Ascending aorta (tissue), 2 donors: Measurements from ENCODE around the gene OR4D1. TPM values are rescaled to one million over a fixed set of nuclear protein-coding genes. Genes with fewer than 3 reads are reported as not detected.

Experiments
- DNase-seq, 2 donors: peaks; one replicate each; pipeline ENCODE4 v3.0.0-alpha.2; 2019; ENCODE audit warnings: low spot score in 2 of 2
- H3K27ac ChIP-seq, 2 donors: fragments of 200-600 bp; sonication (generic); one replicate each; pipeline ENCODE4 v1.5.1; 2016 to 2017; ENCODE audit warnings: mild to moderate bottlenecking in 1 of 2
- H3K27me3 ChIP-seq: fragments of 200-600 bp; sonication (generic); one replicate; pipeline ENCODE4 v1.5.1; 2017
- H3K36me3 ChIP-seq, 2 donors: fragments of 200-600 bp; sonication (generic); one replicate each; pipeline ENCODE4 v1.5.1; 2016
- H3K4me1 ChIP-seq, 2 donors: fragments of 200-600 bp; sonication (generic); one replicate each; pipeline ENCODE4 v1.5.1; 2016 to 2017; ENCODE audit warnings: mild to moderate bottlenecking in 1 of 2
- H3K4me3 ChIP-seq, 2 donors: fragments of 200-600 bp; sonication (generic); one replicate each; pipeline ENCODE4 v1.5.1; 2016 to 2017; ENCODE audit warnings: mild to moderate bottlenecking in 1 of 2
- H3K9me3 ChIP-seq, 2 donors: fragments of 200-600 bp; sonication (generic); one replicate each; pipeline ENCODE4 v1.5.1; 2016
- CTCF ChIP-seq, 3 experiments: fragments of 200-600 bp in 2 of 3; fragments of 450-650 bp in 1 of 3; sonication (generic) in 2 of 3; IDR thresholded peaks; one replicate each; pipeline ENCODE4 v1.5.1; 2016 to 2019; ENCODE audit warnings: antibody characterized with exemption in 3 of 3, mild to moderate bottlenecking in 1 of 3, moderate library complexity in 1 of 3
- intact Hi-C: fragments of 100-400 bp; cut with DNase I; formaldehyde crosslinking; loops from one replicate; pipeline ENCODE4 v1.15.1; 2023
- total RNA-seq: library from RNA; depleted of rRNA; stranded (reverse); fragments of >200 nt; gene quantifications from one replicate; pipeline ENCODE4 v1.1.0, GENCODE V29; 2016

Gene OR4D1
- total RNA-seq, 1 donor from 2014 or later, result not detected

- H3K4me3 ChIP-seq, result no peak overlapping the region
- intact Hi-C loops, result no loop called here
- no peaks in the 10 kb centered on the region for H3K4me1 ChIP-seq
- H3K9me3 ChIP-seq, result no peaks in the 10 kb centered on the region
- H3K36me3 ChIP-seq, result no peaks in the 10 kb centered on the region
- no peak overlapping the region for H3K27ac ChIP-seq
- TF ChIP-seq CTCF (IDR thresholded peaks at IDR 0.05), result no peak
- no peaks in the 10 kb centered on the region for H3K27me3 ChIP-seq
- no peak for DNase-seq
These were observed 38.9 kb downstream of the OR4D1 start for GRCh38 chr17:58187063-58187462.

- H3K27ac ChIP-seq, result no peak overlapping the region
- H3K27me3 ChIP-seq, result no peaks in the 10 kb centered on the region
- DNase-seq, result no peak
- no peaks in the 10 kb centered on the region for H3K9me3 ChIP-seq
- no peaks in the 10 kb centered on the region for H3K36me3 ChIP-seq
- TF ChIP-seq CTCF (IDR thresholded peaks at IDR 0.05), result no peak
- no peak overlapping the region for H3K4me3 ChIP-seq
- intact Hi-C loops, result no loop called here
- H3K4me1 ChIP-seq, result no peaks in the 10 kb centered on the region
These were observed 39.5 kb downstream of the OR4D1 start for GRCh38 chr17:58187675-58188074.

GRCh38 chr17:58189436-58190146, 41.4 kb downstream of the OR4D1 start:
- H3K36me3 ChIP-seq, result no peaks in the 10 kb centered on the region
- peak in 1 of 2 donors; percentile 63 for DNase-seq

GRCh38 chr17:58191241-58191896, 43.2 kb downstream of the OR4D1 start:
- Histone ChIP-seq H3K4me1 (no peaks in the 10 kb centered on the region), H3K9me3 (no peaks in the 10 kb centered on the region), H3K4me3 (no peak overlapping the region), H3K27ac (no peak overlapping the region), H3K27me3 (no peaks in the 10 kb centered on the region), H3K36me3 (no peaks in the 10 kb centered on the region)
- intact Hi-C loops, result no loop called here
- no peak for TF ChIP-seq CTCF (IDR thresholded peaks at IDR 0.05)
- DNase-seq, result peak in 1 of 2 donors; percentile 40

More at GRCh38 chr17:58189436-58190146, 41.4 kb downstream of the OR4D1 start:
- no peak for TF ChIP-seq CTCF (IDR thresholded peaks at IDR 0.05)
- Histone ChIP-seq H3K4me3 (no peak overlapping the region), H3K4me1 (no peaks in the 10 kb centered on the region), H3K9me3 (no peaks in the 10 kb centered on the region), H3K27ac (no peak overlapping the region), H3K27me3 (no peaks in the 10 kb centered on the region)
- intact Hi-C loops, result no loop called here

GRCh38 chr17:58192612-58193011, 44.4 kb downstream of the OR4D1 start, which contains the start of gene EPX:
EPX (plus strand) TSS chr17:58192726; CDS start chr17:58192847, 121 bp downstream.
- H3K27me3 ChIP-seq, result no peaks in the 10 kb centered on the region
- H3K4me3 ChIP-seq, result no peak within 1 kb of the TSS
- H3K9me3 ChIP-seq, result no peaks in the 10 kb centered on the region
- H3K27ac ChIP-seq, result no peak within 1 kb of the TSS
- intact Hi-C loops, result no loop called here
- no peak for TF ChIP-seq CTCF (IDR thresholded peaks at IDR 0.05)
- no peaks in the 10 kb centered on the region for H3K36me3 ChIP-seq
- no peaks in the 10 kb centered on the region for H3K4me1 ChIP-seq
- no peak for DNase-seq
